ENCODE measurements around the gene PHF11. TPM values are rescaled to one million over a fixed set of nuclear protein-coding genes. Genes with fewer than 3 reads are reported as not detected.
"Not testable (repeated sequence)": the region's sequence is repeated elsewhere in the genome, so short reads cannot be mapped to it uniquely, and the experiment has no call there.

The PHF11 gene
- polyA plus RNA-seq, 1 of the 3 experiments (the other 2 are of a cell fraction), result 3.0 TPM

- TF ChIP-seq EZH2phosphoT487 (IDR thresholded peaks at IDR 0.05; ENCODE audit: borderline replicate concordance, low read depth) (no peak), CHD2 (IDR thresholded peaks at IDR 0.05; ENCODE audit: low read length, partially characterized antibody) (no peak), TEAD4 (IDR thresholded peaks at IDR 0.05; ENCODE audit: borderline replicate concordance, insufficient read depth) (no peak)
Observed at GRCh38 chr13:49488563-49488962, 7.2 kb upstream of the PHF11 start (continued).

GRCh38 chr13:49494645-49495044 lies 1.1 kb upstream of the PHF11 start:
- no peak overlapping the region for H3K27ac ChIP-seq (ENCODE audit: low read depth in 2 of 2, low read length in 1 of 2)
- WGBS (ENCODE audit: low lambda C conversion rate), result 79% methylated on average over 2 of the region's 2 CpGs
- no peaks in the 10 kb centered on the region for H3K9me3 ChIP-seq
- no peaks in the 10 kb centered on the region for H3K9me2 ChIP-seq
- no peak overlapping the region for H3K4me2 ChIP-seq
- TF ChIP-seq GATA2 (CRISPR knock-in tag; IDR thresholded peaks at IDR 0.05) (no peak), YY1 (IDR thresholded peaks at IDR 0.05; ENCODE audit: low read depth) (no peak), NFIC (IDR thresholded peaks at IDR 0.05; ENCODE audit: borderline replicate concordance) (no peak), RAD21 (IDR thresholded peaks at IDR 0.05; ENCODE audit: low read length) (no peak), TAF1 (IDR thresholded peaks at IDR 0.05; ENCODE audit: borderline replicate concordance, low read depth, low read length) (no peak), SIN3A (IDR thresholded peaks at IDR 0.05; ENCODE audit: borderline replicate concordance, low read depth, low read length) (no peak), MAX (IDR thresholded peaks at IDR 0.05; ENCODE audit: low read depth) (no peak), RFX5 (IDR thresholded peaks at IDR 0.05; ENCODE audit: low read length) (no peak), TEAD4 (IDR thresholded peaks at IDR 0.05; ENCODE audit: borderline replicate concordance, insufficient read depth) (no peak), ELF1 (IDR thresholded peaks at IDR 0.05) (no peak), TCF12 (IDR thresholded peaks at IDR 0.05) (no peak), GABPA (IDR thresholded peaks at IDR 0.05; ENCODE audit: low read depth) (no peak), USF2 (IDR thresholded peaks at IDR 0.05; ENCODE audit: borderline replicate concordance, low read depth, low read length) (no peak), REST (IDR thresholded peaks at IDR 0.05; ENCODE audit: low read depth, low read length) (no peak), MXI1 (IDR thresholded peaks at IDR 0.05; ENCODE audit: low read depth, low read length) (no peak), SMC3 (IDR thresholded peaks at IDR 0.05; ENCODE audit: low read depth, low read length) (no peak), PBX3 (IDR thresholded peaks at IDR 0.05) (no peak), CTCF (IDR thresholded peaks at IDR 0.05) (no peak), JUND (IDR thresholded peaks at IDR 0.05) (no peak)
- no peak overlapping the region for H2AFZ ChIP-seq (ENCODE audit: low read depth)
- no peak overlapping the region for H3K9ac ChIP-seq
- POLR2A ChIA-PET, result no interaction called here
- CTCF ChIA-PET, result interaction anchor here (1.1 kb wide), 2 partner anchors 21 to 112 kb away, joined by 3 to 4 read pairs; no protein-coding TSS in a partner anchor
- no peak overlapping the region for H3K4me3 ChIP-seq (ENCODE audit: low read depth in 2 of 2, low read length in 1 of 2)
- H3F3A ChIP-seq (replicated peaks; ENCODE audit: insufficient read depth), result peaks cover 15% of the 10 kb centered on the region
- peaks cover 4 to 10% of the 10 kb centered on the region in 2 experiments for H3K36me3 ChIP-seq (replicated peaks in 1 of 2; ENCODE audit: control insufficient read depth in 1 of 2, insufficient read depth in 2 of 2, low read length in 1 of 2)
- no peaks in the 10 kb centered on the region for H3K79me2 ChIP-seq (ENCODE audit: insufficient read depth)
- H4K20me1 ChIP-seq (ENCODE audit: insufficient read depth), result no peaks in the 10 kb centered on the region
- no peaks in the 10 kb centered on the region; a peak in 1 of 4 replicates for H3K4me1 ChIP-seq (ENCODE audit: control insufficient read depth in 1 of 2, insufficient read depth in 2 of 2, low read depth in 1 of 2, low read length in 1 of 2)
- H3K27me3 ChIP-seq (ENCODE audit: insufficient read depth), result no peaks in the 10 kb centered on the region
- DNase-seq, result no peak

GRCh38 chr13:49496837-49497236 lies 1.1 kb downstream of the PHF11 start:
- H3K36me3 ChIP-seq (replicated peaks in 1 of 2; ENCODE audit: control insufficient read depth in 1 of 2, insufficient read depth in 2 of 2, low read length in 1 of 2); H3K9me3 ChIP-seq; CTCF ChIA-PET; H3K79me2 ChIP-seq (ENCODE audit: insufficient read depth); H3K27ac ChIP-seq (ENCODE audit: low read depth in 2 of 2, low read length in 1 of 2); H4K20me1 ChIP-seq (ENCODE audit: insufficient read depth); H3K9me2 ChIP-seq; H2AFZ ChIP-seq (ENCODE audit: low read depth); H3K4me3 ChIP-seq (ENCODE audit: low read depth in 2 of 2, low read length in 1 of 2); H3K4me1 ChIP-seq (ENCODE audit: control insufficient read depth in 1 of 2, insufficient read depth in 2 of 2, low read depth in 1 of 2, low read length in 1 of 2); DNase-seq; H3K9ac ChIP-seq; H3K4me2 ChIP-seq; H3K27me3 ChIP-seq (ENCODE audit: insufficient read depth): not testable (repeated sequence)
- 88% methylated on average over 11 of the region's 11 CpGs for WGBS (ENCODE audit: low lambda C conversion rate)
- POLR2A ChIA-PET, result interaction anchor here (0.6 kb wide), 1 partner anchor 81 kb away, joined by 3 read pairs; no protein-coding TSS in a partner anchor
- peaks cover 19% of the 10 kb centered on the region for H3F3A ChIP-seq (replicated peaks; ENCODE audit: insufficient read depth)
